Measurements from ENCODE around the gene PRR23E.

DNA sequence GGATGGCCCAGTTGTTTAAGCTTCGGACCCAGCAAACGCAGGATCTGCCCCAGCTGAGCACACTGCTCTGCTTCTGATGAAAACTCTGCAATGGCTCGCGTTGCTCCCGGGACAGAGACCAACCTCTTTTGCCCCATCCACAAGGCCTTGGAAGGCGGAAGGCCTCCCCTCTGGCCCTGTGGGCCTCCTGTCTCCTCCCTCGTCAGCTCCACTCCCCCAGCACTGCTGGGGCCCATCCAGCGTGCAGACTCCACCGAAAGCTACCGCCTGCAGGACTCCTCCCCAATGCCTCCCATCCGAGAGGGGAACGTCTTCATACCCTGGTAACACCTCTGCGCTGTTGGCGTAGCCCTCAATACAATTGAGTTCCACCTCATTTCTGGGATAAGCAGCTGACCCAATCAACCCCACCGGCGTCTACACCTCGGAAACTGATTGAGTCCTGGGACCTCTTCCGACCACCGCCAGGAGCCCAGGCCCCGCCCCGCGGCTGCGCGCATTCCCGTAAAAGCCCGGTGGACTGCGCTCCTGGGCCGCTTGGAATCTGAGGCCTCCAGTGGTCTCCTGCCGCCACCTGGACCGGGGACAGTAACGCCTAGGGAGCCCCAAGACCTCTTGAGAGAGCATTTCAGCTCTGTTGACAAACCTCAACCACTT is at the start of gene PRR23E:
- TF ChIP-seq CREB1 (CRISPR knock-in tag; IDR thresholded peaks at IDR 0.05; ENCODE audit: low read depth) (no peak), ETS1 (IDR thresholded peaks at IDR 0.05) (no peak), POLR2AphosphoS5 (IDR thresholded peaks at IDR 0.05; ENCODE audit: low read depth) (no peak)
- TF ChIP-seq, protein P1, sequence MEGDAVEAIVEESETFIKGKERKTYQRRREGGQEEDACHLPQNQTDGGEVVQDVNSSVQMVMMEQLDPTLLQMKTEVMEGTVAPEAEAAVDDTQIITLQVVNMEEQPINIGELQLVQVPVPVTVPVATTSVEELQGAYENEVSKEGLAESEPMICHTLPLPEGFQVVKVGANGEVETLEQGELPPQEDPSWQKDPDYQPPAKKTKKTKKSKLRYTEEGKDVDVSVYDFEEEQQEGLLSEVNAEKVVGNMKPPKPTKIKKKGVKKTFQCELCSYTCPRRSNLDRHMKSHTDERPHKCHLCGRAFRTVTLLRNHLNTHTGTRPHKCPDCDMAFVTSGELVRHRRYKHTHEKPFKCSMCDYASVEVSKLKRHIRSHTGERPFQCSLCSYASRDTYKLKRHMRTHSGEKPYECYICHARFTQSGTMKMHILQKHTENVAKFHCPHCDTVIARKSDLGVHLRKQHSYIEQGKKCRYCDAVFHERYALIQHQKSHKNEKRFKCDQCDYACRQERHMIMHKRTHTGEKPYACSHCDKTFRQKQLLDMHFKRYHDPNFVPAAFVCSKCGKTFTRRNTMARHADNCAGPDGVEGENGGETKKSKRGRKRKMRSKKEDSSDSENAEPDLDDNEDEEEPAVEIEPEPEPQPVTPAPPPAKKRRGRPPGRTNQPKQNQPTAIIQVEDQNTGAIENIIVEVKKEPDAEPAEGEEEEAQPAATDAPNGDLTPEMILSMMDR (conservative IDR thresholded peaks at IDR 0.05; ENCODE audit: low read depth in 2 of 2): no peak

Data from GM23338 (cell line).